HepG2 (cell line): ENCODE results near the gene ANKRD40CL. TPM values are rescaled to one million over a fixed set of nuclear protein-coding genes. Genes with fewer than 3 reads are reported as not detected.
A peak's percentile ranks its signal among the peaks of the same experiment; 100 is the strongest.

Experiments
- BATF2 ChIP-seq: sonication (generic); formaldehyde crosslinking; IDR thresholded peaks from 2 replicates; pipeline ENCODE4 v1.8.0; 2022; ENCODE audit warnings: mild to moderate bottlenecking, missing genetic modification reagents, moderate library complexity
- GATAD2A ChIP-seq: IDR thresholded peaks from 2 replicates; pipeline ENCODE4 v1.6.1; 2016
- HMGXB4 ChIP-seq, 2 experiments: sonication (generic) in 1 of 2; formaldehyde crosslinking in 1 of 2; IDR thresholded peaks; 2 replicates each; pipeline versions ENCODE4 v1.4.0 to v1.6.1; 2018 to 2020; ENCODE audit warnings: missing genetic modification reagents in 2 of 2, borderline replicate concordance in 1 of 2, low read depth in 1 of 2, mild to moderate bottlenecking in 1 of 2, missing biosample characterization in 1 of 2
- KLF6 ChIP-seq: IDR thresholded peaks from 2 replicates; pipeline ENCODE4 v1.8.0; 2016; ENCODE audit warnings: missing biosample characterization, missing genetic modification reagents
- MAZ ChIP-seq, 2 experiments: sonication (generic) in 1 of 2; formaldehyde crosslinking in 1 of 2; IDR thresholded peaks; 2 replicates each; pipeline versions ENCODE4 v1.5.0 to v1.6.1; 2012 to 2020; ENCODE audit warnings: low read depth in 2 of 2, mild to moderate bottlenecking in 2 of 2, borderline replicate concordance in 1 of 2, improper control_type of control experiment in 1 of 2, low read length in 1 of 2, missing genetic modification reagents in 1 of 2, moderate library complexity in 1 of 2
- NFKBIZ ChIP-seq: IDR thresholded peaks from 2 replicates; pipeline ENCODE4 v1.6.1; 2018; ENCODE audit warnings: missing genetic modification reagents, missing compliant biosample characterization
- PCBP2 ChIP-seq: fragments of 200-400 bp; formaldehyde crosslinking; optimal IDR thresholded peaks from 2 replicates; pipeline ENCODE3; 2018; ENCODE audit warnings: low read length, low read depth; ENCODE audit not compliant: poor library complexity, severe bottlenecking
- ZBTB40 ChIP-seq, 2 experiments: fragments of 450-650 bp in 1 of 2; sonication (generic) in 1 of 2; formaldehyde crosslinking in 1 of 2; IDR thresholded peaks; 2 replicates each; pipeline versions ENCODE4 v1.6.1 to v1.8.0; 2016 to 2022; ENCODE audit warnings: antibody characterized with exemption in 1 of 2, mild to moderate bottlenecking in 1 of 2, missing genetic modification reagents in 1 of 2
- ZBTB7B ChIP-seq: sonication (generic); formaldehyde crosslinking; IDR thresholded peaks from 2 replicates; pipeline ENCODE4 v1.4.0; 2020; ENCODE audit warnings: missing genetic modification reagents
- ZFX ChIP-seq: sonication (generic); formaldehyde crosslinking; IDR thresholded peaks from 2 replicates; pipeline ENCODE4 v1.4.0; 2020; ENCODE audit warnings: mild to moderate bottlenecking, low read depth, missing genetic modification reagents, moderate library complexity
- ZNF550 ChIP-seq: sonication (generic); formaldehyde crosslinking; IDR thresholded peaks from 2 replicates; pipeline ENCODE4 v1.4.0; 2020; ENCODE audit warnings: mild to moderate bottlenecking, missing genetic modification reagents, borderline replicate concordance
- ZNF605 ChIP-seq: sonication (generic); formaldehyde crosslinking; IDR thresholded peaks from 2 replicates; pipeline ENCODE4 v1.8.0; 2022; ENCODE audit warnings: mild to moderate bottlenecking, missing genetic modification reagents
- ZNF7 ChIP-seq: IDR thresholded peaks from 2 replicates; pipeline ENCODE4 v1.6.1; 2016; ENCODE audit warnings: missing biosample characterization, missing genetic modification reagents
- ZNF740 ChIP-seq: sonication (generic); formaldehyde crosslinking; IDR thresholded peaks from 2 replicates; pipeline ENCODE4 v1.4.0; 2020; ENCODE audit warnings: missing genetic modification reagents
- ZZZ3 ChIP-seq: sonication (generic); formaldehyde crosslinking; IDR thresholded peaks from 2 replicates; pipeline ENCODE4 v1.4.0; 2020; ENCODE audit warnings: missing genetic modification reagents, mild to moderate bottlenecking, borderline replicate concordance
- polyA plus RNA-seq, 8 experiments: library from polyadenylated mRNA; depleted of rRNA in 3 of 8; stranded (reverse) in 7 of 8; unstranded in 1 of 8; fragments of >200 nt; fragmentation: Illumina TruSeq in 4 of 8; extraction: Trizol in 4 of 8; gene quantifications; 2 replicates each; pipeline versions ENCODE4 v1.2.1 to v1.2.3, GENCODE V29; 2011 to 2016; ENCODE audit warnings: low read depth in 4 of 8, missing spikeins in 1 of 8, mixed read lengths in 1 of 8; ENCODE audit not compliant: insufficient read depth in 1 of 8
- total RNA-seq, 5 experiments: library from RNA; depleted of rRNA; stranded (reverse); fragments of >200 nt; fragmentation: Illumina TruSeq; extraction: Trizol; gene quantifications; 2 replicates each; pipeline ENCODE4 v1.2.3, GENCODE V29; 2016; ENCODE audit warnings: low read depth in 1 of 5

Gene ANKRD40CL
- total and polyA plus RNA-seq, 2 of the 13 experiments (the other 11 are each of a cell fraction or from before 2014, with no cell fraction given) = 0.03 to 0.11 TPM

GRCh38 chr17:50806141-50806643 is 38.9 kb upstream of the ANKRD40CL start (continued):
- no peak for TF ChIP-seq BATF2
- TF ChIP-seq ZZZ3 (CRISPR knock-in tag) = no peak
- no peak for TF ChIP-seq KLF6
- TF ChIP-seq ZNF740 (CRISPR knock-in tag) = no peak
- no peak for TF ChIP-seq MAZ (IDR thresholded peaks at IDR 0.05; ENCODE audit: borderline replicate concordance, low read depth, low read length)
- no peak for TF ChIP-seq MAZ (CRISPR knock-in tag; IDR thresholded peaks at IDR 0.05; ENCODE audit: low read depth)
- peak; percentile 60; the same call in 1 of the 2 replicates for TF ChIP-seq ZNF605
- no peak for TF ChIP-seq ZNF550
- no peak for TF ChIP-seq PCBP2
- no peak for TF ChIP-seq ZNF7 (CRISPR knock-in tag)
- TF ChIP-seq GATAD2A (CRISPR knock-in tag) = peak; percentile 38; the same call in 1 of the 2 replicates
- TF ChIP-seq ZBTB40 (IDR thresholded peaks at IDR 0.05) = no peak
- 0 out of 2 replicates have a peak, but pooled peaks have one; percentile 10 for TF ChIP-seq ZBTB40 (CRISPR knock-in tag; IDR thresholded peaks at IDR 0.05)
- peak; percentile 38; the same call in 1 of the 2 replicates for TF ChIP-seq ZFX (CRISPR knock-in tag)
- TF ChIP-seq ZBTB7B = peak; percentile 59; the same call in 1 of the 2 replicates
- 0 out of 4 replicates have a peak, but pooled peaks have one; percentile 19 to 23 for TF ChIP-seq HMGXB4 (CRISPR knock-in tag; IDR thresholded peaks at IDR 0.05; ENCODE audit: borderline replicate concordance in 1 of 2, low read depth in 1 of 2)
- peak; percentile 38; the same call in 1 of the 2 replicates for TF ChIP-seq NFKBIZ
